HepG2 (cell line): ENCODE results near the gene PLXNC1. TPM values are rescaled to one million over a fixed set of nuclear protein-coding genes. Genes with fewer than 3 reads are reported as not detected.
A peak's percentile ranks its signal among the peaks of the same experiment; 100 is the strongest.

Source experiments
- CEBPG ChIP-seq: IDR thresholded peaks from 2 replicates; pipeline ENCODE4 v1.6.1; 2016
- CENPT ChIP-seq: sonication (generic); formaldehyde crosslinking; IDR thresholded peaks from 2 replicates; pipeline ENCODE4 v1.8.0; 2022; ENCODE audit warnings: low read depth, mild to moderate bottlenecking, moderate library complexity, missing genetic modification reagents
- ESRRA ChIP-seq: sonication (generic); formaldehyde crosslinking; IDR thresholded peaks from 2 replicates; pipeline ENCODE4 v1.5.1; 2020; ENCODE audit warnings: mild to moderate bottlenecking, low read depth, missing genetic modification reagents
- FOXP1 ChIP-seq, 2 experiments: fragments of 450-650 bp in 1 of 2; IDR thresholded peaks; 2 replicates each; pipeline ENCODE4 v1.6.1; 2017 to 2018; ENCODE audit warnings: antibody characterized with exemption in 1 of 2
- KLF15 ChIP-seq: sonication (generic); formaldehyde crosslinking; IDR thresholded peaks from 2 replicates; pipeline ENCODE4 v1.8.1; 2023; ENCODE audit warnings: borderline replicate concordance, mild to moderate bottlenecking, inconsistent platforms, missing genetic modification reagents, mixed read lengths
- KMT2B ChIP-seq: IDR thresholded peaks from 2 replicates; pipeline ENCODE4 v1.6.1; 2016; ENCODE audit warnings: missing genetic modification reagents, missing compliant biosample characterization
- MXD3 ChIP-seq: IDR thresholded peaks from 2 replicates; pipeline ENCODE4 v1.6.1; 2016; ENCODE audit warnings: mild to moderate bottlenecking, missing biosample characterization, missing genetic modification reagents
- ONECUT2 ChIP-seq: sonication (generic); formaldehyde crosslinking; IDR thresholded peaks from 2 replicates; pipeline ENCODE4 v1.4.0; 2020; ENCODE audit warnings: missing genetic modification reagents
- RAD21 ChIP-seq: fragments of 450-650 bp; formaldehyde crosslinking; IDR thresholded peaks from 2 replicates; pipeline ENCODE4 v1.5.0; 2020; ENCODE audit warnings: mild to moderate bottlenecking
- REST ChIP-seq, 2 experiments: IDR thresholded peaks; 2 replicates each; pipeline ENCODE4 v1.6.1; 2011 to 2012; ENCODE audit warnings: low read length in 2 of 2, borderline replicate concordance in 1 of 2, low read depth in 1 of 2, mild to moderate bottlenecking in 1 of 2, moderate library complexity in 1 of 2
- RNF2 ChIP-seq: fragments of 450-650 bp; conservative IDR thresholded peaks from 2 replicates; pipeline ENCODE4 v1.6.1; 2016; ENCODE audit warnings: low read depth
- SAFB2 ChIP-seq: sonication (generic); formaldehyde crosslinking; IDR thresholded peaks from 2 replicates; pipeline ENCODE4 v1.5.1; 2020; ENCODE audit warnings: missing genetic modification reagents, low read depth, mild to moderate bottlenecking, borderline replicate concordance
- SIN3A ChIP-seq: IDR thresholded peaks from 2 replicates; pipeline ENCODE4 v1.6.1; 2011; ENCODE audit warnings: low read depth, mild to moderate bottlenecking, control low read depth, low read length, borderline replicate concordance
- ZBED4 ChIP-seq: sonication (generic); formaldehyde crosslinking; IDR thresholded peaks from 2 replicates; pipeline ENCODE4 v1.4.0; 2020; ENCODE audit warnings: missing genetic modification reagents, borderline replicate concordance
- ZNF138 ChIP-seq: sonication (generic); formaldehyde crosslinking; IDR thresholded peaks from 2 replicates; pipeline ENCODE4 v1.5.0; 2020; ENCODE audit warnings: mild to moderate bottlenecking, low read depth, missing genetic modification reagents
- ZNF296 ChIP-seq: sonication (generic); formaldehyde crosslinking; conservative IDR thresholded peaks from 2 replicates; pipeline ENCODE4 v1.5.0; 2020; ENCODE audit warnings: mild to moderate bottlenecking, missing genetic modification reagents
- ZNF354B ChIP-seq: sonication (generic); formaldehyde crosslinking; IDR thresholded peaks from 2 replicates; pipeline ENCODE4 v1.8.0; 2022; ENCODE audit warnings: mild to moderate bottlenecking, missing genetic modification reagents
- ZNF841 ChIP-seq: sonication (generic); formaldehyde crosslinking; IDR thresholded peaks from 2 replicates; pipeline ENCODE4 v1.8.1; 2023; ENCODE audit warnings: missing genetic modification reagents, borderline replicate concordance
- polyA plus RNA-seq, 8 experiments: library from polyadenylated mRNA; depleted of rRNA in 3 of 8; stranded (reverse) in 7 of 8; unstranded in 1 of 8; fragments of >200 nt; fragmentation: Illumina TruSeq in 4 of 8; extraction: Trizol in 4 of 8; gene quantifications; 2 replicates each; pipeline versions ENCODE4 v1.2.1 to v1.2.3, GENCODE V29; 2011 to 2016; ENCODE audit warnings: low read depth in 4 of 8, missing spikeins in 1 of 8, mixed read lengths in 1 of 8; ENCODE audit not compliant: insufficient read depth in 1 of 8
- total RNA-seq, 5 experiments: library from RNA; depleted of rRNA; stranded (reverse); fragments of >200 nt; fragmentation: Illumina TruSeq; extraction: Trizol; gene quantifications; 2 replicates each; pipeline ENCODE4 v1.2.3, GENCODE V29; 2016; ENCODE audit warnings: low read depth in 1 of 5
- TF ChIP-seq, protein P1 (sequence below): sonication (generic); formaldehyde crosslinking; IDR thresholded peaks from 2 replicates; pipeline ENCODE4 v1.8.1; 2023; ENCODE audit warnings: mild to moderate bottlenecking, inconsistent platforms, moderate library complexity, missing genetic modification reagents, borderline replicate concordance
- TF ChIP-seq, protein P2 (sequence below): fragments of 450-650 bp; IDR thresholded peaks from 2 replicates; pipeline ENCODE4 v1.6.1; 2016

The PLXNC1 gene
- total and polyA plus RNA-seq, 2 of the 13 experiments (the other 11 are each of a cell fraction or from before 2014, with no cell fraction given): 6.6 to 11.2 TPM

GRCh38 chr12:94151582-94151981 is 3.2 kb downstream of the PLXNC1 start (continued):
- TF ChIP-seq, protein P1, sequence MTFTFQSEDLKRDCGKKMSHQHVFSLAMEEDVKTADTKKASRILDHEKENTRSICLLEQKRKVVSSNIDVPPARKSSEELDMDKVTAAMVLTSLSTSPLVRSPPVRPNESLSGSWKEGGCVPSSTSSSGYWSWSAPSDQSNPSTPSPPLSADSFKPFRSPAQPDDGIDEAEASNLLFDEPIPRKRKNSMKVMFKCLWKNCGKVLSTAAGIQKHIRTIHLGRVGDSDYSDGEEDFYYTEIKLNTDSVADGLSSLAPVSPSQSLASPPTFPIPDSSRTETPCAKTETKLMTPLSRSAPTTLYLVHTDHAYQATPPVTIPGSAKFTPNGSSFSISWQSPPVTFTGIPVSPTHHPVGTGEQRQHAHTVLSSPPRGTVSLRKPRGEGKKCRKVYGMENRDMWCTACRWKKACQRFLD (CRISPR knock-in tag): no peak
- TF ChIP-seq, protein P2, sequence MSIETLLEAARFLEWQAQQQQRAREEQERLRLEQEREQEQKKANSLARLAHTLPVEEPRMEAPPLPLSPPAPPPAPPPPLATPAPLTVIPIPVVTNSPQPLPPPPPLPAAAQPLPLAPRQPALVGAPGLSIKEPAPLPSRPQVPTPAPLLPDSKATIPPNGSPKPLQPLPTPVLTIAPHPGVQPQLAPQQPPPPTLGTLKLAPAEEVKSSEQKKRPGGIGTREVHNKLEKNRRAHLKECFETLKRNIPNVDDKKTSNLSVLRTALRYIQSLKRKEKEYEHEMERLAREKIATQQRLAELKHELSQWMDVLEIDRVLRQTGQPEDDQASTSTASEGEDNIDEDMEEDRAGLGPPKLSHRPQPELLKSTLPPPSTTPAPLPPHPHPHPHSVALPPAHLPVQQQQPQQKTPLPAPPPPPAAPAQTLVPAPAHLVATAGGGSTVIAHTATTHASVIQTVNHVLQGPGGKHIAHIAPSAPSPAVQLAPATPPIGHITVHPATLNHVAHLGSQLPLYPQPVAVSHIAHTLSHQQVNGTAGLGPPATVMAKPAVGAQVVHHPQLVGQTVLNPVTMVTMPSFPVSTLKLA: 0 out of 2 replicates have a peak, but pooled peaks have one; percentile 7
- TF ChIP-seq ZNF296 (CRISPR knock-in tag) (no peak), ZBED4 (CRISPR knock-in tag) (peak; percentile 65; the same call in 1 of the 2 replicates), ESRRA (CRISPR knock-in tag) (no peak), REST (IDR thresholded peaks at IDR 0.05; ENCODE audit: borderline replicate concordance in 1 of 2, low read depth in 1 of 2, low read length in 2 of 2) (no peak), CENPT (no peak), CEBPG (CRISPR knock-in tag) (peak; percentile 27; the same call in 1 of the 2 replicates), KLF15 (CRISPR knock-in tag) (no peak), ZNF841 (no peak), MXD3 (CRISPR knock-in tag) (no peak), ZNF354B (no peak), KMT2B (peak; percentile 26; the same call in 1 of the 2 replicates), SIN3A (peak; percentile 92), RAD21 (CRISPR knock-in tag) (0 out of 2 replicates have a peak, but pooled peaks have one; percentile 35), ZNF138 (CRISPR knock-in tag) (no peak), ONECUT2 (CRISPR knock-in tag) (peak; percentile 29; the same call in 1 of the 2 replicates), RNF2 (no peak), FOXP1 (IDR thresholded peaks at IDR 0.05) (no peak), FOXP1 (CRISPR knock-in tag; IDR thresholded peaks at IDR 0.05) (0 out of 2 replicates have a peak, but pooled peaks have one; percentile 45), SAFB2 (CRISPR knock-in tag) (no peak)
